HepG2 (cell line): ENCODE data around the gene HMGN4. TPM values are rescaled to one million over a fixed set of nuclear protein-coding genes. Genes with fewer than 3 reads are reported as not detected.

Experiments
- ARHGAP35 ChIP-seq: sonication (generic); formaldehyde crosslinking; IDR thresholded peaks from 2 replicates; pipeline ENCODE4 v1.9.0; 2022; ENCODE audit warnings: mild to moderate bottlenecking, inconsistent platforms, moderate library complexity, missing genetic modification reagents, borderline replicate concordance
- BHLHE40 ChIP-seq: IDR thresholded peaks from 2 replicates; pipeline ENCODE4 v1.6.1; 2011; ENCODE audit warnings: low read length, improper control_type of control experiment
- FOXC1 ChIP-seq: sonication (generic); formaldehyde crosslinking; IDR thresholded peaks from 2 replicates; pipeline ENCODE4 v1.8.0; 2022; ENCODE audit warnings: mild to moderate bottlenecking, missing genetic modification reagents, borderline replicate concordance
- RAD51 ChIP-seq: fragments of 450-650 bp; IDR thresholded peaks from 2 replicates; pipeline ENCODE4 v1.6.1; 2016; ENCODE audit warnings: borderline replicate concordance
- SALL2 ChIP-seq: sonication (generic); formaldehyde crosslinking; IDR thresholded peaks from 2 replicates; pipeline ENCODE4 v1.8.1; 2023; ENCODE audit warnings: mild to moderate bottlenecking, missing genetic modification reagents, inconsistent platforms
- SP1 ChIP-seq, 2 experiments: fragments of 450-650 bp in 1 of 2; sonication (generic) in 1 of 2; formaldehyde crosslinking in 1 of 2; IDR thresholded peaks; 2 replicates each; pipeline versions ENCODE4 v1.4.0 to v1.6.1; 2016 to 2020; ENCODE audit warnings: missing genetic modification reagents in 1 of 2
- SSRP1 ChIP-seq: IDR thresholded peaks from 2 replicates; pipeline ENCODE4 v1.6.1; 2016; ENCODE audit warnings: control low read depth
- ZMYM3 ChIP-seq: sonication (generic); formaldehyde crosslinking; IDR thresholded peaks from 2 replicates; pipeline ENCODE4 v1.5.1; 2020; ENCODE audit warnings: mild to moderate bottlenecking, missing genetic modification reagents
- ZNF17 ChIP-seq: sonication (generic); formaldehyde crosslinking; IDR thresholded peaks from 2 replicates; pipeline ENCODE4 v1.5.0; 2020; ENCODE audit warnings: mild to moderate bottlenecking, missing genetic modification reagents
- ZNF274 ChIP-seq: sonication (generic); formaldehyde crosslinking; IDR thresholded peaks from 2 replicates; pipeline ENCODE4 v1.5.1; 2020; ENCODE audit warnings: mild to moderate bottlenecking, missing genetic modification reagents
- ZNF343 ChIP-seq: sonication (generic); formaldehyde crosslinking; IDR thresholded peaks from 2 replicates; pipeline ENCODE4 v1.4.0; 2020; ENCODE audit warnings: mild to moderate bottlenecking, missing genetic modification reagents
- ZNF569 ChIP-seq: sonication (generic); formaldehyde crosslinking; IDR thresholded peaks from 2 replicates; pipeline ENCODE4 v1.5.0; 2020; ENCODE audit warnings: mild to moderate bottlenecking, missing genetic modification reagents, moderate library complexity, borderline replicate concordance
- ZNF616 ChIP-seq: sonication (generic); formaldehyde crosslinking; IDR thresholded peaks from 2 replicates; pipeline ENCODE4 v1.5.0; 2020; ENCODE audit warnings: low read depth, mild to moderate bottlenecking, missing genetic modification reagents
- ZNF891 ChIP-seq: sonication (generic); formaldehyde crosslinking; IDR thresholded peaks from 2 replicates; pipeline ENCODE4 v1.5.0; 2020; ENCODE audit warnings: mild to moderate bottlenecking, missing genetic modification reagents
- polyA plus RNA-seq, 8 experiments: library from polyadenylated mRNA; depleted of rRNA in 3 of 8; stranded (reverse) in 7 of 8; unstranded in 1 of 8; fragments of >200 nt; fragmentation: Illumina TruSeq in 4 of 8; extraction: Trizol in 4 of 8; gene quantifications; 2 replicates each; pipeline versions ENCODE4 v1.2.1 to v1.2.3, GENCODE V29; 2011 to 2016; ENCODE audit warnings: low read depth in 4 of 8, missing spikeins in 1 of 8, mixed read lengths in 1 of 8; ENCODE audit not compliant: insufficient read depth in 1 of 8
- total RNA-seq, 5 experiments: library from RNA; depleted of rRNA; stranded (reverse); fragments of >200 nt; fragmentation: Illumina TruSeq; extraction: Trizol; gene quantifications; 2 replicates each; pipeline ENCODE4 v1.2.3, GENCODE V29; 2016; ENCODE audit warnings: low read depth in 1 of 5
- TF ChIP-seq, protein P1 (sequence below): sonication (generic); formaldehyde crosslinking; IDR thresholded peaks from 2 replicates; pipeline ENCODE4 v1.4.0; 2020; ENCODE audit warnings: missing genetic modification reagents
- TF ChIP-seq, protein P2 (sequence below): sonication (generic); formaldehyde crosslinking; IDR thresholded peaks from 2 replicates; pipeline ENCODE4 v1.5.0; 2020; ENCODE audit warnings: missing genetic modification reagents, mild to moderate bottlenecking, borderline replicate concordance
- TF ChIP-seq, protein P3 (sequence below): sonication (generic); formaldehyde crosslinking; IDR thresholded peaks from 2 replicates; pipeline ENCODE4 v1.8.0; 2022; ENCODE audit warnings: mild to moderate bottlenecking, missing genetic modification reagents, borderline replicate concordance
- TF ChIP-seq, protein P4 (sequence below), 2 experiments: sonication (generic) in 1 of 2; formaldehyde crosslinking in 1 of 2; IDR thresholded peaks; 2 replicates each; pipeline versions ENCODE4 v1.5.1 to v1.6.1; 2011 to 2020; ENCODE audit warnings: borderline replicate concordance in 1 of 2, low read depth in 1 of 2, low read length in 1 of 2, mild to moderate bottlenecking in 1 of 2, missing genetic modification reagents in 1 of 2, moderate library complexity in 1 of 2
- TF ChIP-seq, protein P5 (sequence below): sonication (generic); formaldehyde crosslinking; IDR thresholded peaks from 2 replicates; pipeline ENCODE4 v1.8.0; 2022; ENCODE audit warnings: mild to moderate bottlenecking, missing genetic modification reagents, moderate library complexity
- TF ChIP-seq, protein P6 (sequence below): IDR thresholded peaks from 2 replicates; pipeline ENCODE4 v1.6.1; 2012; ENCODE audit warnings: low read depth, low read length, improper control_type of control experiment

The HMGN4 gene
- total and polyA plus RNA-seq, 2 of the 13 experiments (the other 11 are each of a cell fraction or from before 2014, with no cell fraction given): 39.9 to 52.1 TPM

DNA sequence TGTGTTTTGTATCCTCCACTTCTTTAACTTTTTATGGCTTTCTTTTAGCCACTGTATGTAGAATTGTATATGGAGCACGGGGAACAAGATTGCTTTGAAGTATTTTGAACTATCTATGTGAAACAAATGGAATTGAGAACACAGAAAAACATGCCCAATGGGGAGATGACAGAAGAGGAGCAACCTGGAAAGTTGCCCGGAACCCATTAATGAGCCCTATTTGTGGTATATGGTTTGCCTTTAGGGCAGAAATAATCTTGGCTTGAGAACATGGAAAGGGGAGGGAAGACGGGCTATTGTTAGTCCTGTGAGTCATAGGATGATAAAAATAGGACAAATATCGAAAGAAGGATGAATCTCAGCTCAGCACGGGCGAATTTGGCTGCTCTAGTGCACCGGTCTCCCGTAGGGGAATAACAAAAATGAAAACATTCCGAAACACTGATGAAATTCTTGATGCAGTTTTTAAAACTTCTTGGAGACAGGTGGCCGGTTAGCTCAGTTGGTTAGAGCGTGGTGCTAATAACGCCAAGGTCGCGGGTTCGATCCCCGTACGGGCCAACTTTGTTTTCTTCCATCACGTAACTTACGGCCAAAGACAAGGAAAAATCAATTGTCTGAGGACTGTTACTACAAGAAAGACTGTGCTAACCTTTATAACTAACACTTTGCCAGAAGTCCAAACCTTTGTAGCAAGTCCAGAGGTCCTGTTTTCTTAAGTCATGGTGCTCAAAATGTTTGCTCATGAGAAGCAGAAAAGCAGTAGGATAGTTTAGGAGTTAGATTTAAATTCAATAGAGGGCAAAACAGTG, 15.7 kb downstream of the HMGN4 start (continued):
- TF ChIP-seq, protein P1, sequence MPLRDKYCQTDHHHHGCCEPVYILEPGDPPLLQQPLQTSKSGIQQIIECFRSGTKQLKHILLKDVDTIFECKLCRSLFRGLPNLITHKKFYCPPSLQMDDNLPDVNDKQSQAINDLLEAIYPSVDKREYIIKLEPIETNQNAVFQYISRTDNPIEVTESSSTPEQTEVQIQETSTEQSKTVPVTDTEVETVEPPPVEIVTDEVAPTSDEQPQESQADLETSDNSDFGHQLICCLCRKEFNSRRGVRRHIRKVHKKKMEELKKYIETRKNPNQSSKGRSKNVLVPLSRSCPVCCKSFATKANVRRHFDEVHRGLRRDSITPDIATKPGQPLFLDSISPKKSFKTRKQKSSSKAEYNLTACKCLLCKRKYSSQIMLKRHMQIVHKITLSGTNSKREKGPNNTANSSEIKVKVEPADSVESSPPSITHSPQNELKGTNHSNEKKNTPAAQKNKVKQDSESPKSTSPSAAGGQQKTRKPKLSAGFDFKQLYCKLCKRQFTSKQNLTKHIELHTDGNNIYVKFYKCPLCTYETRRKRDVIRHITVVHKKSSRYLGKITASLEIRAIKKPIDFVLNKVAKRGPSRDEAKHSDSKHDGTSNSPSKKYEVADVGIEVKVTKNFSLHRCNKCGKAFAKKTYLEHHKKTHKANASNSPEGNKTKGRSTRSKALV (CRISPR knock-in tag): no peak
- TF ChIP-seq ZNF616 (CRISPR knock-in tag) (no peak), FOXC1 (CRISPR knock-in tag) (no peak), ZNF274 (CRISPR knock-in tag) (no peak), ZNF343 (no peak), SSRP1 (peak; percentile 98), BHLHE40 (no peak; the same call in 1 of the 2 replicates), ZNF17 (CRISPR knock-in tag) (no peak), ARHGAP35 (CRISPR knock-in tag) (no peak), SALL2 (CRISPR knock-in tag) (no peak; the same call in 1 of the 2 replicates), ZMYM3 (CRISPR knock-in tag) (0 out of 2 replicates have a peak, but pooled peaks have one; percentile 44), ZNF891 (CRISPR knock-in tag) (no peak), RAD51 (no peak), SP1 (IDR thresholded peaks at IDR 0.05) (no peak), SP1 (CRISPR knock-in tag; IDR thresholded peaks at IDR 0.05) (no peak), ZNF569 (CRISPR knock-in tag) (no peak)
- TF ChIP-seq, protein P2, sequence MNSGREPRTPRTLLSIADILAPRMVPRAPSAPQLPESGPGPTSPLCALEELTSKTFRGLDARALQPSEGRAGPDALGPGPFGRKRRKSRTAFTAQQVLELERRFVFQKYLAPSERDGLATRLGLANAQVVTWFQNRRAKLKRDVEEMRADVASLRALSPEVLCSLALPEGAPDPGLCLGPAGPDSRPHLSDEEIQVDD (CRISPR knock-in tag): no peak
- TF ChIP-seq, protein P3, sequence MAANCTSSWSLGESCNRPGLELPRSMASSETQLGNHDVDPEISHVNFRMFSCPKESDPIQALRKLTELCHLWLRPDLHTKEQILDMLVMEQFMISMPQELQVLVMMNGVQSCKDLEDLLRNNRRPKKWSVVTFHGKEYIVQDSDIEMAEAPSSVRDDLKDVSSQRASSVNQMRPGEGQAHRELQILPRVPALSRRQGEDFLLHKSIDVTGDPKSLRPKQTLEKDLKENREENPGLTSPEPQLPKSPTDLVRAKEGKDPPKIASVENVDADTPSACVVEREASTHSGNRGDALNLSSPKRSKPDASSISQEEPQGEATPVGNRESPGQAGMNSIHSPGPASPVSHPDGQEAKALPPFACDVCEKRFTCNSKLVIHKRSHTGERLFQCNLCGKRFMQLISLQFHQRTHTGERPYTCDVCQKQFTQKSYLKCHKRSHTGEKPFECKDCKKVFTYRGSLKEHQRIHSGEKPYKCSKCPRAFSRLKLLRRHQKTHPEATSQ (CRISPR knock-in tag): no peak; the same call in 1 of the 2 replicates
- TF ChIP-seq, protein P4, sequence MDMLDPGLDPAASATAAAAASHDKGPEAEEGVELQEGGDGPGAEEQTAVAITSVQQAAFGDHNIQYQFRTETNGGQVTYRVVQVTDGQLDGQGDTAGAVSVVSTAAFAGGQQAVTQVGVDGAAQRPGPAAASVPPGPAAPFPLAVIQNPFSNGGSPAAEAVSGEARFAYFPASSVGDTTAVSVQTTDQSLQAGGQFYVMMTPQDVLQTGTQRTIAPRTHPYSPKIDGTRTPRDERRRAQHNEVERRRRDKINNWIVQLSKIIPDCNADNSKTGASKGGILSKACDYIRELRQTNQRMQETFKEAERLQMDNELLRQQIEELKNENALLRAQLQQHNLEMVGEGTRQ (IDR thresholded peaks at IDR 0.05; ENCODE audit: low read depth, low read length): no peak
- TF ChIP-seq, protein P4 (CRISPR knock-in tag; IDR thresholded peaks at IDR 0.05; ENCODE audit: borderline replicate concordance): no peak
- TF ChIP-seq, protein P5, sequence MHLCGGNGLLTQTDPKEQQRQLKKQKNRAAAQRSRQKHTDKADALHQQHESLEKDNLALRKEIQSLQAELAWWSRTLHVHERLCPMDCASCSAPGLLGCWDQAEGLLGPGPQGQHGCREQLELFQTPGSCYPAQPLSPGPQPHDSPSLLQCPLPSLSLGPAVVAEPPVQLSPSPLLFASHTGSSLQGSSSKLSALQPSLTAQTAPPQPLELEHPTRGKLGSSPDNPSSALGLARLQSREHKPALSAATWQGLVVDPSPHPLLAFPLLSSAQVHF (CRISPR knock-in tag): no peak
- TF ChIP-seq, protein P6, sequence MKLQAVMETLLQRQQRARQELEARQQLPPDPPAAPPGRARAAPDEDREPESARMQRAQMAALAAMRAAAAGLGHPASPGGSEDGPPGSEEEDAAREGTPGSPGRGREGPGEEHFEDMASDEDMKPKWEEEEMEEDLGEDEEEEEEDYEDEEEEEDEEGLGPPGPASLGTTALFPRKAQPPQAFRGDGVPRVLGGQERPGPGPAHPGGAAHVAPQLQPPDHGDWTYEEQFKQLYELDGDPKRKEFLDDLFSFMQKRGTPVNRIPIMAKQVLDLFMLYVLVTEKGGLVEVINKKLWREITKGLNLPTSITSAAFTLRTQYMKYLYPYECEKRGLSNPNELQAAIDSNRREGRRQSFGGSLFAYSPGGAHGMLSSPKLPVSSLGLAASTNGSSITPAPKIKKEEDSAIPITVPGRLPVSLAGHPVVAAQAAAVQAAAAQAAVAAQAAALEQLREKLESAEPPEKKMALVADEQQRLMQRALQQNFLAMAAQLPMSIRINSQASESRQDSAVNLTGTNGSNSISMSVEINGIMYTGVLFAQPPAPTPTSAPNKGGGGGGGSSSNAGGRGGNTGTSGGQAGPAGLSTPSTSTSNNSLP: no peak; the same call in none of the 2 replicates
